ENCODE data around the gene PVALEF.

Gene PVALEF

GRCh38 chr17:81184555-81184954, 19.2 kb downstream of the PVALEF start:
- no peak for DNase-seq

GRCh38 chr17:81186203-81186602, 20.9 kb downstream of the PVALEF start:
- no peak for DNase-seq

- DNase-seq, result no peak
These were observed 21.8 kb downstream of the PVALEF start for GRCh38 chr17:81187120-81187519.

- no peak for DNase-seq
These were observed 22.5 kb downstream of the PVALEF start for GRCh38 chr17:81187586-81188490.

GRCh38 chr17:81188491-81188840, 23.2 kb downstream of the PVALEF start:
- no peak for DNase-seq

- DNase-seq, result no peak
These were observed 23.7 kb downstream of the PVALEF start for GRCh38 chr17:81189016-81189415.

- DNase-seq, result no peak
These were observed 24.6 kb downstream of the PVALEF start for GRCh38 chr17:81189670-81190530.

GRCh38 chr17:81190591-81190990, 25.3 kb downstream of the PVALEF start:
- no peak for DNase-seq

- DNase-seq, result no peak
These were observed 25.8 kb downstream of the PVALEF start for GRCh38 chr17:81191116-81191515.

- DNase-seq, result no peak
These were observed 26.3 kb downstream of the PVALEF start for GRCh38 chr17:81191646-81192045.

- no peak for DNase-seq
These were observed 27.2 kb downstream of the PVALEF start for GRCh38 chr17:81192386-81193050.

- no peak for DNase-seq
These were observed 27.7 kb downstream of the PVALEF start for GRCh38 chr17:81193051-81193410.

GRCh38 chr17:81193470-81194224, 28.3 kb downstream of the PVALEF start:
- no peak for DNase-seq

GRCh38 chr17:81194225-81194760, 29.0 kb downstream of the PVALEF start:
- no peak for DNase-seq

- DNase-seq, result no peak
These were observed 29.9 kb downstream of the PVALEF start for GRCh38 chr17:81194941-81195901.

GRCh38 chr17:81195941-81196495, 30.7 kb downstream of the PVALEF start:
- no peak for DNase-seq

GRCh38 chr17:81196505-81197408, 31.4 kb downstream of the PVALEF start:
- no peak for DNase-seq

- no peak for DNase-seq
These were observed 32.1 kb downstream of the PVALEF start for GRCh38 chr17:81197409-81197795.

- DNase-seq, result no peak
These were observed 32.7 kb downstream of the PVALEF start for GRCh38 chr17:81197831-81198490.
